PC-9 (cell line): ENCODE measurements around the gene GUCA1A. TPM values are rescaled to one million over a fixed set of nuclear protein-coding genes. Genes with fewer than 3 reads are reported as not detected.
"Not testable (repeated sequence)": the region's sequence is repeated elsewhere in the genome, so short reads cannot be mapped to it uniquely, and the experiment has no call there.

Experiments
- BruUV-seq: library from RNA; stranded (reverse); fragments of 400-500 nt; replicated peaks from 2 replicates; lab custom pipeline; 2021; lab: Mats Ljungman, UMichigan
- CTCF ChIA-PET: fragments of 300-600 bp; sonication (Branson Sonifier 250); formaldehyde crosslinking; loops from one replicate; lab custom pipeline; 2022; ENCODE audit warnings: antibody characterized with exemption; lab: Charles Lee
- POLR2A ChIA-PET: fragments of 300-600 bp; sonication (Branson Sonifier 250); formaldehyde crosslinking; loops from one replicate; lab custom pipeline; 2022; ENCODE audit warnings: antibody characterized with exemption; ENCODE audit not compliant: unreplicated experiment; lab: Charles Lee
- DNase-seq, 2 experiments: peaks; one replicate each; pipeline versions ENCODE4 v3.0.0 to v3.0.0-alpha.2; 2015 to 2022; ENCODE audit warnings: mixed read lengths in 1 of 2
- H2AFZ ChIP-seq: fragments of 200-600 bp; sonication (generic); 2 replicates; pipeline ENCODE4 v1.8.1; 2017; ENCODE audit warnings: antibody characterized with exemption
- H3F3A ChIP-seq: fragments of 200-600 bp; sonication (generic); 2 replicates; pipeline ENCODE4 v1.8.1; 2017; ENCODE audit warnings: antibody characterized with exemption, mild to moderate bottlenecking, low read depth; ENCODE audit not compliant: insufficient read depth
- H3K27ac ChIP-seq: fragments of 200-600 bp; sonication (generic); 2 replicates; pipeline ENCODE4 v1.6.1; 2016; ENCODE audit warnings: mixed run types
- H3K27me3 ChIP-seq: fragments of 200-600 bp; sonication (generic); 2 replicates; pipeline ENCODE4 v1.6.1; 2016; ENCODE audit warnings: low read depth, mixed run types; ENCODE audit not compliant: insufficient read depth
- H3K36me3 ChIP-seq: fragments of 200-600 bp; sonication (generic); 2 replicates; pipeline ENCODE4 v1.6.1; 2016; ENCODE audit warnings: low read depth, mixed run types
- H3K4me1 ChIP-seq: fragments of 200-600 bp; sonication (generic); replicated peaks from 2 replicates; pipeline ENCODE4 v1.6.1; 2016; ENCODE audit warnings: mixed run types; ENCODE audit not compliant: insufficient read depth
- H3K4me2 ChIP-seq: fragments of 200-600 bp; sonication (generic); 2 replicates; pipeline ENCODE4 v1.6.1; 2017; ENCODE audit warnings: mixed run types
- H3K4me3 ChIP-seq: fragments of 200-600 bp; sonication (generic); 2 replicates; pipeline ENCODE4 v1.6.1; 2016; ENCODE audit warnings: mixed run types
- H3K79me2 ChIP-seq: fragments of 200-600 bp; sonication (generic); 2 replicates; pipeline ENCODE4 v1.6.1; 2017; ENCODE audit warnings: low read depth, mixed run types
- H3K9me2 ChIP-seq: fragments of 200-600 bp; sonication (generic); 2 replicates; pipeline ENCODE4 v1.8.1; 2017; ENCODE audit warnings: mild to moderate bottlenecking; ENCODE audit not compliant: insufficient read depth
- H3K9me3 ChIP-seq: fragments of 200-600 bp; sonication (generic); 2 replicates; pipeline ENCODE4 v1.8.1; 2016; ENCODE audit warnings: low read depth; ENCODE audit not compliant: insufficient read depth
- H4K20me1 ChIP-seq: fragments of 200-600 bp; sonication (generic); 2 replicates; pipeline ENCODE4 v1.8.1; 2017; ENCODE audit not compliant: insufficient read depth
- CTCF ChIP-seq: fragments of 200-600 bp; sonication (generic); conservative IDR thresholded peaks from 2 replicates; pipeline ENCODE4 v1.6.1; 2017; ENCODE audit warnings: mixed run types, antibody characterized with exemption, mild to moderate bottlenecking, moderate library complexity
- EZH2 ChIP-seq: fragments of 200-600 bp; sonication (generic); IDR thresholded peaks from 2 replicates; pipeline ENCODE4 v1.8.0; 2017; ENCODE audit warnings: antibody characterized with exemption, low read depth
- intact Hi-C: fragments of 100-400 bp; cut with micrococcal nuclease; formaldehyde crosslinking; loops from one replicate; pipeline ENCODE4 v1.10.0; 2022; ENCODE audit not compliant: unreplicated experiment
- total RNA-seq: library from RNA; stranded (reverse); gene quantifications from 2 replicates; pipeline ENCODE4 v1.2.3, GENCODE V29; 2021

Gene GUCA1A
- total RNA-seq, 1 experiment from 2014 or later = not detected

GRCh38 chr6:42199106-42199981, 26.2 kb downstream of the GUCA1A start:
- Histone ChIP-seq H3K79me2 (no peaks in the 10 kb centered on the region), H3K9me2 (no peaks in the 10 kb centered on the region), H2AFZ (no peak overlapping the region), H3K9me3 (no peaks in the 10 kb centered on the region), H3K27me3 (no peaks in the 10 kb centered on the region), H4K20me1 (no peaks in the 10 kb centered on the region), H3K36me3 (peaks cover 4% of the 10 kb centered on the region; the same call in 1 of the 2 replicates), H3K4me1 (peaks cover 7% of the 10 kb centered on the region), H3K4me3 (no peak overlapping the region), H3K4me2 (no peak overlapping the region), H3F3A (peaks cover 20% of the 10 kb centered on the region; the same call in 1 of the 2 replicates), H3K27ac (no peak overlapping the region)
- POLR2A ChIA-PET = interaction anchor here (0.7 kb wide), 1 partner anchor 121 kb away, joined by 35 read pairs; no protein-coding TSS in a partner anchor
- TF ChIP-seq EZH2 (no peak), CTCF (no peak)
- intact Hi-C loops = no loop called here
- CTCF ChIA-PET = no interaction called here
- no peak for DNase-seq
- BruUV-seq = no TSS peak

- H3K36me3 ChIP-seq = peaks cover 4% of the 10 kb centered on the region; the same call in 1 of the 2 replicates
- H2AFZ ChIP-seq = no peak overlapping the region
- H3K79me2 ChIP-seq = no peaks in the 10 kb centered on the region
- no peaks in the 10 kb centered on the region for H3K27me3 ChIP-seq
- DNase-seq = no peak
- no peak overlapping the region for H3K27ac ChIP-seq
- no peaks in the 10 kb centered on the region for H3K9me3 ChIP-seq
- no peak overlapping the region for H3K4me3 ChIP-seq
- no TSS peak for BruUV-seq
- no peak for TF ChIP-seq EZH2
- TF ChIP-seq CTCF = no peak
- ChIA-PET CTCF (no interaction called here), POLR2A (interaction anchor here (0.7 kb wide), 1 partner anchor 121 kb away, joined by 35 read pairs; no protein-coding TSS in a partner anchor)
- peaks cover 22% of the 10 kb centered on the region; the same call in 1 of the 2 replicates for H3F3A ChIP-seq
- H3K4me1 ChIP-seq = peaks cover 7% of the 10 kb centered on the region
- H3K4me2 ChIP-seq = no peak overlapping the region
- no peaks in the 10 kb centered on the region for H4K20me1 ChIP-seq
- H3K9me2 ChIP-seq = no peaks in the 10 kb centered on the region
- intact Hi-C loops = no loop called here
Observed at GRCh38 chr6:42200035-42200434, 26.9 kb downstream of the GUCA1A start.

- no peak overlapping the region for H2AFZ ChIP-seq
- H3K4me3 ChIP-seq = no peak overlapping the region
- H4K20me1 ChIP-seq = no peaks in the 10 kb centered on the region
- no peaks in the 10 kb centered on the region for H3K79me2 ChIP-seq
- H3K4me2 ChIP-seq = no peak overlapping the region
- no peaks in the 10 kb centered on the region for H3K27me3 ChIP-seq
- intact Hi-C loops = no loop called here
- no peak overlapping the region for H3K27ac ChIP-seq
- TF ChIP-seq EZH2 (no peak), CTCF (no peak)
- DNase-seq = no peak
- ChIA-PET CTCF (no interaction called here), POLR2A (interaction anchor here (0.6 kb wide), 1 partner anchor 9 kb away, joined by 5 read pairs; no protein-coding TSS in a partner anchor)
- H3K36me3 ChIP-seq = peaks cover 4% of the 10 kb centered on the region; the same call in 1 of the 2 replicates
- no peaks in the 10 kb centered on the region for H3K9me3 ChIP-seq
- no peaks in the 10 kb centered on the region for H3K9me2 ChIP-seq
- no TSS peak for BruUV-seq
- H3F3A ChIP-seq = peaks cover 22% of the 10 kb centered on the region; the same call in 1 of the 2 replicates
- H3K4me1 ChIP-seq = peaks cover 7% of the 10 kb centered on the region
Observed at GRCh38 chr6:42201382-42201781, 28.2 kb downstream of the GUCA1A start.

GRCh38 chr6:42202131-42202915, 29.2 kb downstream of the GUCA1A start:
- H3K9me2 ChIP-seq, BruUV-seq, H3K79me2 ChIP-seq, H3K27ac ChIP-seq, H3K4me1 ChIP-seq, DNase-seq, H3K27me3 ChIP-seq, H3K4me2 ChIP-seq, H3K36me3 ChIP-seq, H4K20me1 ChIP-seq, intact Hi-C loops, H2AFZ ChIP-seq, H3K9me3 ChIP-seq, H3K4me3 ChIP-seq, POLR2A ChIA-PET: not testable (repeated sequence)
- CTCF ChIA-PET = interaction anchor here (0.7 kb wide), 1 partner anchor 33 kb away, joined by 3 read pairs; no protein-coding TSS in a partner anchor
- peaks cover 22% of the 10 kb centered on the region; the same call in 1 of the 2 replicates for H3F3A ChIP-seq
